ENCODE measurements around the gene SNED1. TPM values are rescaled to one million over a fixed set of nuclear protein-coding genes. Genes with fewer than 3 reads are reported as not detected.

The SNED1 gene
- total RNA-seq, 1 donor from 2014 or later = 2.8 TPM

DNA sequence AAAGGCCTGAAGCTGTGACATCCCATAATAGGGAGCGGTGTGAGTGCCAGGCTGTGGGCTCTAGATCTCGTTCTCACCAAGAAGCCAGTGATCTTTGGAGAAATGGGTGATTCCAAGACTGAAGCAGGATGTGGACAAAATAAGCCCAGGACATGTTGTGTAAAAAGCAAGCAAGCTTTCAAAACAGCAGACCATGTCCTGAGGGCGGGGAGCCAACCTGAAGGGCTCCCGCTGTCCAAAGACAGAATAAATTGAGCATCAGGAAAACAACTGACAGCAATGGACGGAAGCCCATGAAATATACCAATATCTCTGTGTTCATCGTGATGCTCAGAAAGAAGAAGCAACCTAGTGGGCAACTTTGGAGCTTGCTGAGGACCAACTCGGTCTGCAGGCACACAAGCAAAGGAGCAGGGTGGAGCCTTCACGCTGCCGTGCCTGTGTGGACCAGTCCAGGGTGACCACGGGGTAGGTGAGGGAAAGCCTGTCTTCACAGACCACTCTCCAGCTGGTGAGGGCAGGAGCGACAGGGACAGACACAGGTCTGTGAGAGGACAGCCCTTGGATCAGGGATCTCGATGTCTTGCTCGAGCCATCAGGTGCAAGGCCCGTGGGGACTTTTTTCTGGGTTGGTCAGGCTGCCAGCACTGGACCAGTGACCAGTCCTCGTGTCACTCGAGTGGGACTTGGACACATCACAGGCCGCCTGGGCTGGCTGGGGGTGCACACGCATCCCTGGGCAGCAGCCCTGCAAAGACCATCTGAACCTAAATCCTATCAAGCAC is 82.2 kb downstream of the SNED1 start:
- Mint-ChIP-seq H3K4me3 (ENCODE audit: unreplicated experiment) (no peak overlapping the region), H3K27ac (ENCODE audit: unreplicated experiment) (no peak overlapping the region), H3K4me1 (ENCODE audit: low read depth, unreplicated experiment) (peaks cover 9% of the 10 kb centered on the region), H3K9me3 (ENCODE audit: unreplicated experiment) (peaks cover 7% of the 10 kb centered on the region), H3K36me3 (ENCODE audit: unreplicated experiment) (peaks cover 13% of the 10 kb centered on the region), H3K27me3 (ENCODE audit: unreplicated experiment) (peaks cover 7% of the 10 kb centered on the region)
- TF ChIP-seq, protein P1, sequence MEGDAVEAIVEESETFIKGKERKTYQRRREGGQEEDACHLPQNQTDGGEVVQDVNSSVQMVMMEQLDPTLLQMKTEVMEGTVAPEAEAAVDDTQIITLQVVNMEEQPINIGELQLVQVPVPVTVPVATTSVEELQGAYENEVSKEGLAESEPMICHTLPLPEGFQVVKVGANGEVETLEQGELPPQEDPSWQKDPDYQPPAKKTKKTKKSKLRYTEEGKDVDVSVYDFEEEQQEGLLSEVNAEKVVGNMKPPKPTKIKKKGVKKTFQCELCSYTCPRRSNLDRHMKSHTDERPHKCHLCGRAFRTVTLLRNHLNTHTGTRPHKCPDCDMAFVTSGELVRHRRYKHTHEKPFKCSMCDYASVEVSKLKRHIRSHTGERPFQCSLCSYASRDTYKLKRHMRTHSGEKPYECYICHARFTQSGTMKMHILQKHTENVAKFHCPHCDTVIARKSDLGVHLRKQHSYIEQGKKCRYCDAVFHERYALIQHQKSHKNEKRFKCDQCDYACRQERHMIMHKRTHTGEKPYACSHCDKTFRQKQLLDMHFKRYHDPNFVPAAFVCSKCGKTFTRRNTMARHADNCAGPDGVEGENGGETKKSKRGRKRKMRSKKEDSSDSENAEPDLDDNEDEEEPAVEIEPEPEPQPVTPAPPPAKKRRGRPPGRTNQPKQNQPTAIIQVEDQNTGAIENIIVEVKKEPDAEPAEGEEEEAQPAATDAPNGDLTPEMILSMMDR (IDR thresholded peaks at IDR 0.05; ENCODE audit: partially characterized antibody, unreplicated experiment) = no peak
- no peak for DNase-seq

DNA sequence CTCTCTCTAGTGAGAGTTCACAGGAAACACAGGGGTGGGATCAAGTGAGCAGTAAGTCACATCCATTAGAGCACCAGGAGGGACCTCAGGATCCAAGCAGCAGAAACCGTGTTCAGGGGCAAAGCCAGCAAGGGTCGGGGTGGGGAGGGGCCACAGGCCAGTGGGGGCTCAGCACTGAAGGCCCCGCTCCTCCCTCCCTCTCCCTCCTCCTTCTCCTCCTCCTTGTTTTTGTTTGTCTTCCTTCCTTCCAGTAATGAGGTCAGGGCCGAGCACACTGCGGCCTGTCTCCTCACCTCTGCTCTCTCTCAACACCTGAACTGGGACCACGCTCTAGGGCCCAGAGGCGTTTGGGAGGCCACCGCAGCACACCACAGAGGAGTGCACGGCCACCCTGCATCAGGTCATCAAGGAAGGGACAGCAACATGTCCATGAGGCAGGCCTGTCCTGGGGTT is 82.8 kb downstream of the SNED1 start:
- peaks cover 6% of the 10 kb centered on the region for H3K27me3 Mint-ChIP-seq (ENCODE audit: unreplicated experiment)
- no peak overlapping the region for H3K27ac Mint-ChIP-seq (ENCODE audit: unreplicated experiment)
- TF ChIP-seq, protein P1 (IDR thresholded peaks at IDR 0.05; ENCODE audit: partially characterized antibody, unreplicated experiment) = no peak
- DNase-seq = no peak
- H3K4me3 Mint-ChIP-seq (ENCODE audit: unreplicated experiment) = no peak overlapping the region
- peaks cover 16% of the 10 kb centered on the region for H3K36me3 Mint-ChIP-seq (ENCODE audit: unreplicated experiment)
- peaks cover 9% of the 10 kb centered on the region for H3K4me1 Mint-ChIP-seq (ENCODE audit: low read depth, unreplicated experiment)
- H3K9me3 Mint-ChIP-seq (ENCODE audit: unreplicated experiment) = peaks cover 7% of the 10 kb centered on the region

DNA sequence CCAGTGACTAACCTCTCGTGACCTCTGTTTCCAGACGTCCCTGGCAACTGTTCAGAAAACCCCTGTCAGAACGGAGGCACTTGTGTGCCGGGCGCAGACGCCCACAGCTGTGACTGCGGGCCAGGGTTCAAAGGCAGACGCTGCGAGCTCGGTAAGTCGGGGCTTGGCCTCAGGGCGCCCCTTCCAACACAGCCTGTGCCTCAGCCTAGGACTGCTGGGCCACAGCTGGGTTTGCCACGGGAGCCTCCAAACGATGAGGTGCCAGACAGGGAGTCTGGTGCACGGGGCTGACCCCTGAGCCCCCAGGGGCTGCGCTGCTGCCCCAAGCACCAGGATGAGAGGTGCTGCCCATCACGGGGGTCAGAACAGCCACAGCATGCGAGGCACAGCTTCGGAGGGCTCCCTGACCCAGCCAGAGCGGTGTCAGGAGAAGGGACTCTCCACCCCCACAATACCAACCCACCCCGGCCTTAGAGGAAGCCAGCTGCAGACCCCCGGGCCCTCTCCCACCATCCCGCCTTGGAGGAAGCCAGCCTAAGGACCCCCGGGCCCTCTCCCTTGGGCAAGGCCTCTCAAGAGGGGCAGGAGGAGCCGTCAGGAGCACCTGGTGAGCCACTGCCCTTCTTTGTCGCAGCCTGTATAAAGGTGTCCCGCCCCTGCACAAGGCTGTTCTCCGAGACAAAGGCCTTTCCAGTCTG is 83.4 kb downstream of the SNED1 start:
- H3K4me3 Mint-ChIP-seq (ENCODE audit: unreplicated experiment) = no peak overlapping the region
- no peak for DNase-seq
- TF ChIP-seq, protein P1 (IDR thresholded peaks at IDR 0.05; ENCODE audit: partially characterized antibody, unreplicated experiment) = no peak
- peaks cover 21% of the 10 kb centered on the region for H3K36me3 Mint-ChIP-seq (ENCODE audit: unreplicated experiment)
- no peak overlapping the region for H3K27ac Mint-ChIP-seq (ENCODE audit: unreplicated experiment)
- H3K4me1 Mint-ChIP-seq (ENCODE audit: low read depth, unreplicated experiment) = peaks cover 9% of the 10 kb centered on the region
- H3K9me3 Mint-ChIP-seq (ENCODE audit: unreplicated experiment) = peaks cover 7% of the 10 kb centered on the region
- H3K27me3 Mint-ChIP-seq (ENCODE audit: unreplicated experiment) = peaks cover 6% of the 10 kb centered on the region

DNA sequence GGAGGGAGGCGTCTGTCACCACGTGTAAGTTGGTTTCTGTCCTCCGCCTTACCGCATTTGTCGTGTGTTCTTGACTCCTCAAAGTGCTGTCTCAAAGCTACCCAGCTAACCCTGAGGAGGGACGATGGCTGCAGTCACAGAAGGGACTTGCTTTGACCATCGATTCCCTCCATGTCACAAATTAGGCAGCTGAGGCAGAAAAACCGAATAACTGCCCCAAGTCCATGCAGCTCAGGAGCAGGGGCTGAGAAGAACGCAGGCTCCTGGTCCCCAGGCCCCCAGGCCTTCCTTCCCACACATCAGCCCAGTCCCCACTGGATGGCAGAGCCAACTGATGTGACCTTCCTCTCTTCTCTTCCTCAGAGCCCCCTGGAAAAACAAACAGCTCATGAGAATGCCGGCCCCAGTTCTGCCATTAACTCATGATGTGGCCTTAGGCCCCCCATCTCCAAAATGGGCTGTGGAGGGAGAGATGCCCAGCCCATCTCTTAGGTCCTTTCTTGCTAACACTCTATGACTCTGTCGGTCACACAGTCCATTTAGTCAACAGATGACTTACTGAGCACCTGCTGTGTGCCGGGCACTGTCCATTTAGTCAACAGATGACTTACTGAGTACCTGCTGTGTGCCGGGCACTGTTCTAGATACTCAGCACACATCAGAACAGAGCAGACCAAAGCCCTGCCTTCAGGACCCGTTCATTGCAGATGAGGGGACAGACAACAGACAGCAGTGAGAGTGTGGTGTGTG is 84.1 kb downstream of the SNED1 start:
- Mint-ChIP-seq H3K4me3 (ENCODE audit: unreplicated experiment) (no peak overlapping the region), H3K27me3 (ENCODE audit: unreplicated experiment) (peaks cover 5% of the 10 kb centered on the region), H3K9me3 (ENCODE audit: unreplicated experiment) (peaks cover 7% of the 10 kb centered on the region), H3K27ac (ENCODE audit: unreplicated experiment) (no peak overlapping the region), H3K36me3 (ENCODE audit: unreplicated experiment) (peaks cover 22% of the 10 kb centered on the region), H3K4me1 (ENCODE audit: low read depth, unreplicated experiment) (peaks cover 9% of the 10 kb centered on the region)
- TF ChIP-seq, protein P1 (IDR thresholded peaks at IDR 0.05; ENCODE audit: partially characterized antibody, unreplicated experiment) = no peak
- DNase-seq = no peak

Measured in glutamatergic neuron (in vitro differentiated cells).